HG03103 (cell line): Measurements from ENCODE around the gene SULT1B1.

Experiments
- ATAC-seq: cut with Tn5 transposase; IDR thresholded peaks from one replicate; pipeline ENCODE4 v1.9.1; 2021; ENCODE audit warnings: low read depth; ENCODE audit not compliant: unreplicated experiment

Gene SULT1B1

DNA sequence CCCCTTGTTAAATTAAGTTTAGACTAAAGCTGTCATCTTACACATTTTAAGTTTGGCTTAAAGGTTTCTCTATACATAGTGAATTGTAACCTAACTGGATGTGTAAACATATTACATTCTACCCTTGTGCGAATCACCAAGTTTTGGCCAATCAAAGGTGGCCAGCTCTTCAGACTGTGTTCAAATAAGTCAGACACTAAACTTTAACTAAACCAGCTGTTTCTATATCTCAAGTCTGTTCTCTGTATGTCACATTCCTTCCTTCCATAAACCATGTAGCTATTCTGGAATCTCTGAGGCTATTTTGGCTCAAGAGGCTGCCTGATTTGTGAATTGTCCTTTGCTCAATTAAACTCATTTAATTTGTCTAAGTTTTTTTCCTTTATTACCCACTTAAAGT is 6.7 kb downstream of the SULT1B1 start:
- ATAC-seq = no peak

DNA sequence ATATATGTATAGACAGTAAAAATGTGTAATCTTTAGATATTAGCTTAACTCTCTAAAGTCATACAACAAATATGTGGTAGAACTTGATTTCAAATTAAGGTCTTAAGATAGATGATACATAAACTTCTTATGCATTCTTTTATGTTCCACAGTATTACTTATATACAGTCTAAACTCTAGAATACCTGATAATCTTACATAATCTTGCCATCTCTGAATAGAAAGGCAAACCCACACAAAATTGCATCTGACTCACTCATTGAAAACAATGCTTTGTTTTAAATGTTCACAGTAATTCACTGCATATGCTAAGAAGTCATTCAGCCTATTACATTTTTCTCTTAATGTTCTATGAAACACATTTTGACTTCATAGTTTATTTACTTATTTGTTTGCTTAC is 10.1 kb downstream of the SULT1B1 start:
- no peak for ATAC-seq

- no peak for ATAC-seq
Observed at GRCh38 chr4:69749771-69750170, 10.6 kb downstream of the SULT1B1 start.

GRCh38 chr4:69748173-69748572 is 12.2 kb downstream of the SULT1B1 start:
- no peak for ATAC-seq

DNA sequence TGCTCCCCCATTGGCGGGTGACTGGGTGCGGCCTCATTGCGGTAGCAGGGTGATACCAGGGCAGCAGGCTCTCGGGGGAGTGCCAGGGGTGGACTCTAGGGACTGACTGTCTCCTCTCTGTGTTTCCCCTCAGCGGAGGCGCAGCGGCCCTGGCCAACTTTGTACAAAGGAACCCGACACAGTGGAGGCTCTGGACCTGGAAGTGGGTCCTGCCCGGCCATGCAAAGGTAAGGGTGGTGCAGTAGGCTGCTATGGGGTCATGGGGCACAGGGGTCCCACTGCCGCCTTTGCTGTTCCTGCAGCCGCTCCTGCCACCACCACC is 16.3 kb downstream of the SULT1B1 start:
- no peak for ATAC-seq

DNA sequence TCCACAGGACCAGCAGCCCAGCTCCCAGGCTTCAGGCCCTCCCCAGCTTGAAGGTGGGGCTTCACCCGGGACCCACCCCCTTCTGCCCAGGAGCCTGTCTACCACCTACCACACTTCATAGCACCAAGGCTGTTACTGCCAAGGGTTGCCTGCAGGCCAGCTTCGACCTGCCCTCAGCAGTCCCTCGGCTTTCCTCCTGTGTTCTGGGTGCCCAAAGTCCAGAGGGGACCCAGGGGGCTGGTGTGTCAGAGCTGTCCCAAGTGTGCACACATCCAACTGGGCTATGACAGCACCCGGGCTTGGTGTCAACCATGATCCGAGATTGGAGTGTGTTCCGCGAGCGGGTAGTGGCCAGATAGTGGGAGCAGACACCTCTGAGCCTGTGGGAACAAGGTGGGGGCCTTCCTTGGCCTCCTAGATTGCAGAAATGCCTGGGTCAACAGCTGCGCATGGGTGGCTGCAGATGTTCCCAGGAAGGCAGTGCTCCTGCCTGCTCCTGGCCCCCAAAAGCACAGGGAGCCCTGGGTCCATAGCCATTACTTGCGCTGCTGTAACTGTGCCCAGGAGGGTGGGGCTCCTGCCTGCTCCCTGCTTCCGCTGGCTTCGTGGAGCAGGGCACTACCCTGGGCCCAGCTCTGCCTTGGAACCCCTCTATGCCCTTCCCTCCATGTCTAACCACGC is 16.8 kb downstream of the SULT1B1 start:
- no peak for ATAC-seq

GRCh38 chr4:69742596-69742995 is 17.8 kb downstream of the SULT1B1 start:
- ATAC-seq = no peak

GRCh38 chr4:69738872-69739271 is 21.5 kb downstream of the SULT1B1 start:
- no peak for ATAC-seq

DNA sequence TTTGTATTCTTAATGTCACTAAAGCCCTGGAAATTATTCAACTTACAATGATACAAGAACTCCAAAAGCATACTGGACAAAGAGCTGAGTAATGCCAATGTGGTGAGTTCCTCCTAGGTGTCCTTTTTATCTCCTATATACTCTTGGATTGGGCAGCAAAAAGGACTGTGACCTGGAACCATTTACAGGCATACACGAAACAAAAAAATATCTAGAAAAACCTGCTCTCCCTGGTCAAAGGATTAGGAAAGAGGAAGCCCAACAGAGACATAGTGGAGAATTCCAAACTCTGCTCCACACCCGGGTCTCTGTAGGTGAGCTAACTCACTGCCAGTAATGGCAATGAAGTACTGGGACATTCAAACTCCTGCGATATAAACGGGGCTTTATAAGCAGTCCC is 25.3 kb downstream of the SULT1B1 start:
- no peak for ATAC-seq

GRCh38 chr4:69731847-69732246 is 28.6 kb downstream of the SULT1B1 start:
- ATAC-seq = no peak

- no peak for ATAC-seq
Observed at GRCh38 chr4:69731241-69731640, 29.2 kb downstream of the SULT1B1 start.

DNA sequence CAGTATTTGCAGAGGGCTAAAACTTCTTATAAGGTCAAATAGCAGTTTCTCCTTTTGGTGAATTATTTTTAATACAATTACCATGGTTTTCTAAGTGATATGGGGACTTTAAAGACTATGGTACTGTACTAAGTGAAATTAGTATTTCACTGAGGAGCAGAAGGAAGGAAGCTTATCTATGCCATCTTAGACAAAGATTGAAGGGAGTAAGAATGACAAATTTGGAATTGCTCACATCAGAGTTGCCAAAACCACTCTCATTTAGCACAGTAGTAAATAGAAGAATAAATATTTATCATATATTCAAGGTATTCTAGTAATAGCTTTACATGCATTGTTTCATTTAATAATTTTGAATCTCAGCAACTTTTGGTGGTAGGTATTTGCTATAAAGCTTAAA is 30.4 kb downstream of the SULT1B1 start:
- no peak for ATAC-seq

GRCh38 chr4:69727926-69728325 is 32.5 kb downstream of the SULT1B1 start:
- ATAC-seq = no peak

DNA sequence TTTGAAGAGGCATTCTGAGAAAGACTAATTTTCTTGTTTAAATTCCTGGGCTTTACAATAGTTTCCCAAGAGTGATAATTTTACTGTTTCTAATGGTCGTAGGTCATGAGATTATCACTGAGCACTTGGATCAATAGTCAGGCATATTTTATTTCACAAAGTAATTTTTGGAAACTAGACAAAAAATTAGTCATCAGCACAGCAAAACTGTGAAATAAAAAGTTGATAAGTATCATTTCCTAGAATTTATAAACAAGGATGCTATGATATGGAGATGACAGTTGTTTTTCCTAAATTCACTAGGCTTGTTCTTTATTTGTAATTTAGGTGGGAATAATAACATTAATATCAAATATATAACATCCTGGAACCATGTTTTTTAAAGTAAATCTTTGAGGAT is 33.0 kb downstream of the SULT1B1 start:
- no peak for ATAC-seq

- ATAC-seq = no peak
Observed at GRCh38 chr4:69726971-69727370, 33.4 kb downstream of the SULT1B1 start.

- no peak for ATAC-seq
Observed at GRCh38 chr4:69718396-69719271, 41.8 kb downstream of the SULT1B1 start.

GRCh38 chr4:69717778-69718177 is 42.6 kb downstream of the SULT1B1 start:
- no peak for ATAC-seq

GRCh38 chr4:69716654-69717053 is 43.8 kb downstream of the SULT1B1 start:
- no peak for ATAC-seq

- no peak for ATAC-seq
Observed at GRCh38 chr4:69714086-69714485, 46.3 kb downstream of the SULT1B1 start.

GRCh38 chr4:69713593-69713992 is 46.8 kb downstream of the SULT1B1 start:
- no peak for ATAC-seq

DNA sequence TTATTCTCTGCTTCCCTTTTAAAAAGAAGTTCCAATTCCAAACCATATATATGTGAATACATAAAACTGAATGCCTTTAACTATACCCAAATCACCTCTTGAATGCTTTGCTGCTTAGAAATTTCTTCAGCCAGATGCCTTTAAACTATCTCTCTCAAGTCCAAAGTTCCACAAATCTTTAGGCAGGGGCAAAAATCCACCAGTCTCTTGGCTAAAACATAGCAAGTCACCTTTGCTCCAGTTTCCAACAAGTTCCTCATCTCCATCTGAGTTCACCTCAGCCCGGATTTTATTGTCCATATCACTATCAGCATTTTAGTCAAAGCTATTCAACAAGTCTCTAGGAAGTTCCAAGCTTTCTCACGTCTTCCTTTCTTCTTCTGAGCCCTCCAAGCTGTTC is 49.8 kb downstream of the SULT1B1 start:
- ATAC-seq = no peak

DNA sequence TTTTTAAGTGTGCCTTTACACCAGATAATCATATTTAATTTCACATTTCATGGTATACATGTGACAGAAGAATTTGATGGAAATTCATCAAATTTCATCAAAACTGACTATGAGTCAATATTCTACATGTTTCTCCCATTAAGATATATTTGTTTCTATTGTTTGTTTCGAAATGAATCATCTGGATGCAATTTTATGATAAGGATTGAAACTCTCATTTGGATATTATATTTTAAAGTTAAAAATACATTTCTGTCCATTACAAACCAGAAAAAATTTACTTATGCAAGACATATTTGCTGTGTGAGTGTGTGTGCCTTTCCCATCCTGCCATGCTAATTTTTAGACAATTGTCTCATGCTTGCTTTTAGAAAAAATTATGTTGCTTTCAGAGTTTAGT is 52.2 kb downstream of the SULT1B1 start:
- no peak for ATAC-seq
